Umbilical cord (tissue), 2 donors: ENCODE data around the gene TMC7. TPM values are rescaled to one million over a fixed set of nuclear protein-coding genes. Genes with fewer than 3 reads are reported as not detected.
"Not testable (repeated sequence)": the region's sequence is repeated elsewhere in the genome, so short reads cannot be mapped to it uniquely, and the experiment has no call there.

Experiments
- DNase-seq: peaks from one replicate; pipeline ENCODE4 v3.0.0-alpha.2; 2015; ENCODE audit warnings: low spot score
- total RNA-seq: library from RNA; depleted of rRNA; stranded (reverse); fragments of >200 nt; gene quantifications from one replicate; pipeline ENCODE4 v1.2.3, GENCODE V29; 2014; ENCODE audit warnings: low replicate concordance; ENCODE audit not compliant: insufficient read depth

Gene TMC7
- total RNA-seq, result 1.9 TPM

- DNase-seq, result peak; percentile 81
Measured at GRCh38 chr16:18983565-18984434, at the start of gene TMC7. TMC7 (plus strand) TSS chr16:18983934; CDS start chr16:18984064, 130 bp downstream.

GRCh38 chr16:18936727-18937340, 46.9 kb upstream of the TMC7 start:
- DNase-seq, result no peak

- no peak for DNase-seq
Measured at GRCh38 chr16:18937390-18937789, 46.3 kb upstream of the TMC7 start.

GRCh38 chr16:18938986-18939385, 44.7 kb upstream of the TMC7 start:
- no peak for DNase-seq

DNA sequence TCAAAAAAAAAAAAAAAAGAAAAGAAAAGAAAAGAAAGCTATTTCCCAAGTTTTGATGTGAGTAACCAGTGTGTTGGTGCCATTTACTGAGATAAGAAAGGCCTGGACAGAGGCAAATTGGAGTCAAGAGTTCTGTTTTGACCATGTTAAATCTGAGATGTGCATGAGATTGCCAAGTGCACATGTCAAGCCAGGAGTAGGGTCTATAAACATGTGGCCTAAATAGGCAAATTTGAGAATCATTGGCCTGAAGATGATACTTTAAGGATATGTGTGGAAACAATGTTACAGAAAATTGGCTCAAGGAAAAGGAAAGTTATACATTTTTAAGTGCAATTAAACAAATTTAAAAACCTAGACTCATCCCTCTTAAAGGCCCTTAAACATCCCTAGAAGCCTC, 42.3 kb upstream of the TMC7 start:
- DNase-seq, result no peak

DNA sequence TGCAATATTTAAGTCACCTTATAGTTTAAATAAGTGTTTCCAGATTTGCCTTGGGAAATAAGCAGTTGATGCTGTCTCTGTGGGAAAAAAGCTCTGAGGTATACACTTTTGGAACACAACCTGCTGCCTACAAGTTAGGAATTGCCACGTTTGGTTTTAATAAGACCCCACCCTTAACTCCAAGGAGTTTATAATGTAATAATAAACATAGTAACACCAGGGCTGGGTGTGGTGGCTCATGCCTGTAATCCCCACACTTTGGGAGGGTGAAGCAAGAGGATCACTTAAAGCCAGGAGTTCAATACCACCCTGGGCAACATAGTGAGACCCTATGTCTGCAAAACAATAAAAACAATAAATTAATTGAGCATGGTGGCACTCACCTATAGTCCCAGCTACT, 41.7 kb upstream of the TMC7 start:
- DNase-seq, result no peak

- no peak for DNase-seq
Measured at GRCh38 chr16:18943414-18943813, 40.3 kb upstream of the TMC7 start.

- no peak for DNase-seq
Measured at GRCh38 chr16:18945233-18945632, 38.5 kb upstream of the TMC7 start.

GRCh38 chr16:18948372-18949020, 35.2 kb upstream of the TMC7 start:
- DNase-seq, result no peak

GRCh38 chr16:18950469-18951185, 33.1 kb upstream of the TMC7 start:
- DNase-seq, result no peak

DNA sequence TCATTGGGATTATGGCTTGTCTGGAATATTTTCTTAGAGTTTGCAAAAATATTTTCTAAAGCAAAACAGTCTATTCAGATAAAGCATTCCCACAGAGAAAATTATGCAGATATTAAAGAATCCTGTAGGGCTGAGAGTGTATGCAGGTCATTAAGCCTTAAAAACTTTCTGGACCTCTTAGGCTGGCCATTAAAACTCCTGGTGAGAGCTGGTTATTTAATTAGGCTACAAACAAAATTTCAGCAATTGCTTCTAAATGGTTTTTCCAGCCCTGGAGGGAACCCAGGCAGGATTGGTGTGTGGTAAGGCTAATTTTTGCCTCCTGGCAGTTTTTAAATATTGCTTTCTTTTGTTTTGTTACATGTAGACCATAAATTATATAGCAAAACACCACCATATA, 30.2 kb upstream of the TMC7 start:
- DNase-seq, result no peak

GRCh38 chr16:18955874-18956580, 27.7 kb upstream of the TMC7 start:
- DNase-seq, result not testable (repeated sequence)

GRCh38 chr16:18956658-18957241, 27.0 kb upstream of the TMC7 start:
- not testable (repeated sequence) for DNase-seq

DNA sequence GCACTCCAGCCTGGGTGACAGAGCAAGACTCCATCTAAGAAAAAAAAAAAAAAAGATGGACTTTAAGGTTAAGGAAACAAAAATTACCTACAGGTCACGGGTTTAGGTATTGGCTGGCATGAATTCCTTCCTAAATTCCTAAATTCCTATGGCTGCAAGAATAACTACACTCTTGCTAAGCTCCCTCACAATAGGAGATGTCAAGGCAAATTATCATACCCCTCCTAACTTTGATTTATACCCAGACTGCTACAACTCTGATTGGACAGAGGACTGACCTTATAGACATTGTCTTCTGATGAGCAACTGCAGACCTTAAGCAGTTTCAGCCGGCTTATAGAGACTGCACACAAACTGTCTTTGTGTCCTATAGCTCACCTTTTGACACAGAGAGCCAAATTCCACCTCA, 25.1 kb upstream of the TMC7 start:
- no peak for DNase-seq

- DNase-seq, result peak; percentile 5
Measured at GRCh38 chr16:18959031-18959505, 24.7 kb upstream of the TMC7 start.

GRCh38 chr16:18965555-18965954, 18.2 kb upstream of the TMC7 start:
- DNase-seq, result no peak

DNA sequence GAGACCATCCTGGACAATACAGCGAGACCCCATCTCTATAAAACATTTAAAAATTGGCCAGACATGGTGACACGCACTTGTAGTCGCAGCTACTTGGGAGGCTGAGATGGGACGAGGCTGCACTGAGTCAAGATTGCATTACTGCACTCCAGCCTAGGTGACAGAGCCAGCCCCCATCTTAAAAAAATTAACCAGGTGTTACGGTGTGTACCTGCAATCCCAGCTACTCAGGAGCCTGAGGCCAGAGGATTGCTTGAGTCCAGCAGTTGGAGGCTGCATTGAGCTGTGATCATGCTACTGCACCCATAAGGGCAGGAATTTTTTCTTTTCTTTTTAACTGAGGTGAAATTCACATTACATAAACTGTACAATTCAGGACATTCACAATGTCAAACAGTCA, 16.9 kb upstream of the TMC7 start:
- no peak for DNase-seq

- DNase-seq, result peak; percentile 78
Measured at GRCh38 chr16:18969050-18969854, 14.5 kb upstream of the TMC7 start.

DNA sequence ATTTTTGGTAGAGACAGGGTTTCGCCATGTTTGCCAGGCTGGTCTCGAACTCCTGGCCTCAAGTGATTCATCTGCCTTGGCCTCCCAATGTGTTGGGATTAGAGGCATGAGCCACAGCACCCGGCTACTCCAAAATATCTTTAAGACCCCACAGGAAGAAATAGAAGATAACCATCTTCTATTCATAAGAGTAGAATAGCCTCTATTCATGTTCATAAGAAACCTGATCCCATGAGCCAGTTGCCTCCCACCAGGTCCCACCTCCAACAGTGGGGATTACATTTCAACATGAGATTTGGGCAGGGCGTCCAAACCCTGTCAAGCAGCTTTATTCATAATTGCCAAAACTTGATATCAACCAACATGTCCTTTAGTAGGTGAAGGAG, 13.9 kb upstream of the TMC7 start:
- no peak for DNase-seq

DNA sequence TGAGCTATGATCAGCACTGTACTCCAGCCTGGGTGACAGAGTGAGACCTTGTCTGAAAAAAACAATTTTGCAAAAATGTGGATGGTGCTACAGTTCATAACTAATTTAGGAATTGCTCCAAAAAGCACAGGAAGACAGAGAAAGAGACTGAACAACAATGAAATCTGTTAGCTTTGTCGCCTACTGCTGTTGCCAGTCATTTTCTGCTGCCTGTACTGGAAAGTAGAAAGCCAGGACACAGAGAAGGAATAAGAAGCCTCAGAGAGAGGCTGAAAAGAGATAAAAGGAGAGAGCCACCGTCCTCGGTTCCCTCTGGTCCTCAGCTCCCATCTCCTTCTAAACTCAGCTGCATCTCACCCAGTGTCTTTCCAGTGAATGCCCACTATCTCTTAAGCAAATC, 8.6 kb upstream of the TMC7 start:
- DNase-seq, result no peak
